Caco-2 (cell line): ENCODE measurements around the gene RFNG. TPM values are rescaled to one million over a fixed set of nuclear protein-coding genes. Genes with fewer than 3 reads are reported as not detected.

ENCODE experiments used
- BruUV-seq: library from RNA; stranded (reverse); fragments of 400-500 nt; replicated peaks from 2 replicates; lab custom pipeline; 2021; lab: Mats Ljungman, UMichigan
- CTCF ChIA-PET: fragments of 300-600 bp; sonication (Branson Sonifier 250); formaldehyde crosslinking; loops from one replicate; lab custom pipeline; 2022; ENCODE audit warnings: antibody characterized with exemption; lab: Charles Lee
- POLR2A ChIA-PET: fragments of 300-600 bp; sonication (Branson Sonifier 250); formaldehyde crosslinking; loops from one replicate; lab custom pipeline; 2022; ENCODE audit warnings: antibody characterized with exemption; lab: Charles Lee
- DNase-seq, 2 experiments: peaks; one replicate each; pipeline versions ENCODE4 v3.0.0 to v3.0.0-alpha.2; 2020 to 2022
- H3K27me3 ChIP-seq: replicated peaks from 2 replicates; pipeline ENCODE4 v1.6.0; 2011; ENCODE audit warnings: low read length; ENCODE audit not compliant: control insufficient read depth, insufficient read depth
- H3K36me3 ChIP-seq: 2 replicates; pipeline ENCODE4 v1.5.1; 2011; ENCODE audit warnings: low read length; ENCODE audit not compliant: control insufficient read depth, insufficient read depth
- H3K4me1 ChIP-seq: fragments of 250-450 bp; sonication (Bioruptor Pico); 2 replicates; pipeline ENCODE4 v1.5.1; 2020; ENCODE audit warnings: mild to moderate bottlenecking
- H3K4me3 ChIP-seq: 2 replicates; pipeline ENCODE4 v1.5.1; 2011; ENCODE audit warnings: low read depth, mild to moderate bottlenecking, control low read depth, low read length
- H3K9me3 ChIP-seq: fragments of 250-450 bp; sonication (Bioruptor Pico); 2 replicates; pipeline ENCODE4 v1.5.1; 2020; ENCODE audit warnings: mild to moderate bottlenecking, moderate library complexity
- H3K27ac Mint-ChIP-seq: one replicate; pipeline ENCODE4 v1.8.0; 2022; ENCODE audit warnings: mixed read lengths; ENCODE audit not compliant: unreplicated experiment
- H3K27me3 Mint-ChIP-seq: one replicate; pipeline ENCODE4 v1.8.0; 2022; ENCODE audit warnings: mixed read lengths; ENCODE audit not compliant: insufficient read depth, unreplicated experiment
- H3K36me3 Mint-ChIP-seq: one replicate; pipeline ENCODE4 v1.8.0; 2022; ENCODE audit warnings: mild to moderate bottlenecking, mixed read lengths; ENCODE audit not compliant: insufficient read depth, unreplicated experiment
- H3K4me1 Mint-ChIP-seq: one replicate; pipeline ENCODE4 v1.8.0; 2022; ENCODE audit warnings: low read depth, mixed read lengths; ENCODE audit not compliant: unreplicated experiment
- H3K4me3 Mint-ChIP-seq: one replicate; pipeline ENCODE4 v1.8.0; 2022; ENCODE audit warnings: mild to moderate bottlenecking, moderate library complexity, mixed read lengths; ENCODE audit not compliant: unreplicated experiment
- H3K9me3 Mint-ChIP-seq: one replicate; pipeline ENCODE4 v1.8.0; 2022; ENCODE audit warnings: mixed read lengths; ENCODE audit not compliant: unreplicated experiment
- intact Hi-C: fragments of 100-400 bp; cut with micrococcal nuclease; formaldehyde crosslinking; loops from one replicate; pipeline ENCODE4 v1.10.0; 2022; ENCODE audit not compliant: unreplicated experiment
- total RNA-seq: library from RNA; stranded (reverse); gene quantifications from 2 replicates; pipeline ENCODE4 v1.2.3, GENCODE V29; 2022
- TF ChIP-seq, protein P1 (sequence below), 2 experiments: fragments of 200-600 bp in 1 of 2; IDR thresholded peaks; 1 replicate in 1 of 2; 2 replicates in 1 of 2; pipeline versions ENCODE4 v1.5.1 to v1.8.0; 2011 to 2022; ENCODE audit warnings: antibody characterized with exemption in 1 of 2, control low read depth in 1 of 2, inconsistent platforms in 1 of 2, low read depth in 1 of 2, low read length in 1 of 2, mild to moderate bottlenecking in 1 of 2, moderate library complexity in 1 of 2; ENCODE audit not compliant: insufficient read depth in 1 of 2, severe bottlenecking in 1 of 2, unreplicated experiment in 1 of 2

Gene RFNG
- total RNA-seq, 1 experiment from 2014 or later, result 35.5 TPM

DNA sequence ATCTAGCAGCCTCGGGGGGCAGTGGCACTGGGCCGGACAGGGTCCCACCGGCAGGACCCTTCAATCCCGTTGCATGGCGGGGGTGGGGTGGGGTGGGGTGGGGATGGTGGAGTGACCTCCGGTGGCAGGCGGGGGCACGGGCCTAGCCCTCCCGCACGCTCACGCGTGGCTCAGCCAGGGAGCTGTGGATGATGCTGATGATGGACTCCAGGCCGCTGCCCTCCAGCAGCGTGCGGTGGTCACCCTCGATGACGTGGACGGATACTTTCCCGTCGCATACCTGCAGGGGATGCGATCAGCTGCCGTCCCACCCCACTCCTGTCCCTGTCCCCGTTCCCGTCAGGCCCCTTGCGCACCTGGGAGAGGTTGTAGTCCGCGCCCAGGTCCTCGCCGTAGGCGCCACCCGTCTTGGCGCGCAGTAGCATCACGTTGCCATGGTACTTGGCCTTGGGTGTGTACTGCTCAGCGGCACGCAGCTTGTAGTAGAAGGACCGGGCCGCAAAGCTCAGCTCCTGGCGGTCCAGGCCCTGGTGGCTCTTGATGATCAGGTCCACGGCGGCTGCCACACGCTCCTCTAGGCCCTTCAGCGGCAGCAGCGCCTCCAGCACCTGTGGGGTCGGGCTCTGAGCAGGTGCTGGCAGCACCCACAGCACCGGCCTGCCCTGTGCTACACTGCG lies 27.5 kb upstream of the RFNG start:
- Mint-ChIP-seq H3K36me3 (peaks cover 88% of the 10 kb centered on the region), H3K27me3 (no peaks in the 10 kb centered on the region), H3K4me3 (no peak overlapping the region), H3K9me3 (no peaks in the 10 kb centered on the region), H3K4me1 (no peaks in the 10 kb centered on the region), H3K27ac (no peak overlapping the region)
- Histone ChIP-seq H3K4me1 (no peaks in the 10 kb centered on the region), H3K27me3 (no peaks in the 10 kb centered on the region), H3K4me3 (no peak overlapping the region), H3K9me3 (no peaks in the 10 kb centered on the region), H3K36me3 (peaks cover under 1% of the 10 kb centered on the region; the same call in 1 of the 2 replicates)
- no TSS peak for BruUV-seq
- ChIA-PET POLR2A (interaction anchor here (0.6 kb wide), 1 partner anchor 162 kb away, joined by 4 read pairs; no protein-coding TSS in a partner anchor), CTCF (interaction anchor here (0.5 kb wide), 1 partner anchor 20 kb away, joined by 4 read pairs; no protein-coding TSS in a partner anchor)
- intact Hi-C loops, result no loop called here
- no peak for DNase-seq
- TF ChIP-seq, protein P1, sequence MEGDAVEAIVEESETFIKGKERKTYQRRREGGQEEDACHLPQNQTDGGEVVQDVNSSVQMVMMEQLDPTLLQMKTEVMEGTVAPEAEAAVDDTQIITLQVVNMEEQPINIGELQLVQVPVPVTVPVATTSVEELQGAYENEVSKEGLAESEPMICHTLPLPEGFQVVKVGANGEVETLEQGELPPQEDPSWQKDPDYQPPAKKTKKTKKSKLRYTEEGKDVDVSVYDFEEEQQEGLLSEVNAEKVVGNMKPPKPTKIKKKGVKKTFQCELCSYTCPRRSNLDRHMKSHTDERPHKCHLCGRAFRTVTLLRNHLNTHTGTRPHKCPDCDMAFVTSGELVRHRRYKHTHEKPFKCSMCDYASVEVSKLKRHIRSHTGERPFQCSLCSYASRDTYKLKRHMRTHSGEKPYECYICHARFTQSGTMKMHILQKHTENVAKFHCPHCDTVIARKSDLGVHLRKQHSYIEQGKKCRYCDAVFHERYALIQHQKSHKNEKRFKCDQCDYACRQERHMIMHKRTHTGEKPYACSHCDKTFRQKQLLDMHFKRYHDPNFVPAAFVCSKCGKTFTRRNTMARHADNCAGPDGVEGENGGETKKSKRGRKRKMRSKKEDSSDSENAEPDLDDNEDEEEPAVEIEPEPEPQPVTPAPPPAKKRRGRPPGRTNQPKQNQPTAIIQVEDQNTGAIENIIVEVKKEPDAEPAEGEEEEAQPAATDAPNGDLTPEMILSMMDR (IDR thresholded peaks at IDR 0.05; ENCODE audit: insufficient read depth in 1 of 2, low read depth in 1 of 2, low read length in 1 of 2, severe bottlenecking in 1 of 2, unreplicated experiment in 1 of 2), result no peak

GRCh38 chr17:82078433-82078832 lies 26.8 kb upstream of the RFNG start:
- Histone ChIP-seq H3K36me3 (no peaks in the 10 kb centered on the region), H3K4me3 (no peak overlapping the region), H3K27me3 (no peaks in the 10 kb centered on the region), H3K4me1 (no peaks in the 10 kb centered on the region), H3K9me3 (no peaks in the 10 kb centered on the region)
- Mint-ChIP-seq H3K4me1 (no peaks in the 10 kb centered on the region), H3K36me3 (peaks cover 88% of the 10 kb centered on the region), H3K4me3 (no peak overlapping the region), H3K27me3 (no peaks in the 10 kb centered on the region), H3K27ac (no peak overlapping the region), H3K9me3 (no peaks in the 10 kb centered on the region)
- TSS peak; percentile 26 for BruUV-seq
- POLR2A ChIA-PET, result no interaction called here
- CTCF ChIA-PET, result interaction anchor here (0.5 to 0.9 kb wide), 2 partner anchors 21 to 41 kb away, joined by 4 read pairs; partner anchors contain the start of gene DCXR
- TF ChIP-seq, protein P1 (IDR thresholded peaks at IDR 0.05; ENCODE audit: insufficient read depth in 1 of 2, low read depth in 1 of 2, low read length in 1 of 2, severe bottlenecking in 1 of 2, unreplicated experiment in 1 of 2), result no peak
- intact Hi-C loops, result no loop called here
- no peak for DNase-seq

DNA sequence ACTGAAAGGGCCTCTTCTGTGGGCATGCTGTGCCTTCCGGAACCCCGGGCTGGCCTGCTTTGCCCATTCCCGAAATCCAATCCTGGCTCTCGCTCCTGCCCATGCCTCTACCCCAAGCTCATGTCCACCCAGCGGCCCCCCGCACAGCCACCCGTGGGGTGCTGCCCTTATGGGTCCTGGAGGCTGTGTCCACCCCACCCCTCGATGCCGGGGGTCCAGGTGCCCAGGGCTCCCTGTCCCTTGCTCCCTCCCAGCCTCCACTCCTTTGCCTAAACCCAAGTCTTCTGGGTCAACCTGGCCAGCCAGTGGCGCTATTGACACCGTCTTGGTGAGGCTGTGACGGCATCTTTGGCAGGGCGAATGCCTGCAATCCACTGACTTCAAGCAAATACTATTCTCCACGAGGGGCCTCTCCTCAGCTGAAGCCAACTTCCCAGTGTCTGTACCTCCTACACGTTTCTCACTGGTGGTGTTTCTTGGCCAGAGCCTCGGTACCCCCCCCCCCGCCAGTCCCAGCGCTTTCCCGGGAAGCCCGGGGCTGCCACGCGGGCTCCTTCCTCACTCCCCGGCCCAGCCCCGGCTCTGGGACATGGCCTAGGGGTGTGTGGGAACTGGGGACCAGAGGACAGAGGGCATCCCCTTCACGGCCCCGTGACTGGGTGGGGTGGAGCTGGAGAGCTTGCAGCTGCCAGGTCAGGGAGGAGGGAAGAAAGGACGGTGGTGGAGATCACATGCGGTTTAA lies 26.2 kb upstream of the RFNG start:
- H3K4me1 Mint-ChIP-seq, result no peaks in the 10 kb centered on the region
- H3K27ac Mint-ChIP-seq, result no peak overlapping the region
- no peaks in the 10 kb centered on the region for H3K27me3 Mint-ChIP-seq
- no peaks in the 10 kb centered on the region for H3K36me3 ChIP-seq
- H3K9me3 Mint-ChIP-seq, result no peaks in the 10 kb centered on the region
- TF ChIP-seq, protein P1 (IDR thresholded peaks at IDR 0.05; ENCODE audit: insufficient read depth in 1 of 2, low read depth in 1 of 2, low read length in 1 of 2, severe bottlenecking in 1 of 2, unreplicated experiment in 1 of 2), result no peak
- no peaks in the 10 kb centered on the region for H3K9me3 ChIP-seq
- no peak overlapping the region for H3K4me3 Mint-ChIP-seq
- no TSS peak for BruUV-seq
- ChIA-PET CTCF (interaction anchor here (0.9 kb wide), 1 partner anchor 40 kb away, joined by 4 read pairs; the partner anchor contains the start of gene DCXR), POLR2A (no interaction called here)
- intact Hi-C loops, result no loop called here
- no peaks in the 10 kb centered on the region for H3K27me3 ChIP-seq
- no peak overlapping the region for H3K4me3 ChIP-seq
- DNase-seq, result no peak
- H3K4me1 ChIP-seq, result no peaks in the 10 kb centered on the region
- H3K36me3 Mint-ChIP-seq, result peaks cover 83% of the 10 kb centered on the region
